Ramos (cell line): ENCODE results near the gene GPC6.

Experiments
- in situ Hi-C: fragments of 300-500 bp; cut with MboI; formaldehyde crosslinking; loops from one replicate; pipeline ENCODE4 v1.14.3; 2022; ENCODE audit warnings: low sequenced_read_pairs; ENCODE audit not compliant: unreplicated experiment

The GPC6 gene

GRCh38 chr13:93265800-93266199 lies 39.2 kb downstream of the GPC6 start:
- in situ Hi-C loops: no loop called here

GRCh38 chr13:93266681-93267080 lies 40.1 kb downstream of the GPC6 start:
- in situ Hi-C loops: no loop called here

GRCh38 chr13:93268327-93269028 lies 41.9 kb downstream of the GPC6 start:
- in situ Hi-C loops: no loop called here

- in situ Hi-C loops: no loop called here
Measured at GRCh38 chr13:93270769-93271742, 44.4 kb downstream of the GPC6 start.

- in situ Hi-C loops: no loop called here
Measured at GRCh38 chr13:93279982-93280381, 53.4 kb downstream of the GPC6 start.

- in situ Hi-C loops: no loop called here
Measured at GRCh38 chr13:93280688-93281087, 54.1 kb downstream of the GPC6 start.

GRCh38 chr13:93283255-93283654 lies 56.6 kb downstream of the GPC6 start:
- in situ Hi-C loops: no loop called here

- in situ Hi-C loops: no loop called here
Measured at GRCh38 chr13:93284064-93284463, 57.5 kb downstream of the GPC6 start.

- in situ Hi-C loops: no loop called here
Measured at GRCh38 chr13:93286047-93286446, 59.4 kb downstream of the GPC6 start.

GRCh38 chr13:93289053-93289452 lies 62.4 kb downstream of the GPC6 start:
- in situ Hi-C loops: no loop called here

- in situ Hi-C loops: no loop called here
Measured at GRCh38 chr13:93289842-93290241, 63.2 kb downstream of the GPC6 start.

GRCh38 chr13:93290503-93290902 lies 63.9 kb downstream of the GPC6 start:
- in situ Hi-C loops: no loop called here

GRCh38 chr13:93292366-93292765 lies 65.8 kb downstream of the GPC6 start:
- in situ Hi-C loops: no loop called here

GRCh38 chr13:93293710-93294109 lies 67.1 kb downstream of the GPC6 start:
- in situ Hi-C loops: no loop called here

GRCh38 chr13:93296584-93296983 lies 70.0 kb downstream of the GPC6 start:
- in situ Hi-C loops: no loop called here

GRCh38 chr13:93298713-93299112 lies 72.1 kb downstream of the GPC6 start:
- in situ Hi-C loops: no loop called here

GRCh38 chr13:93304134-93304533 lies 77.5 kb downstream of the GPC6 start:
- in situ Hi-C loops: no loop called here

GRCh38 chr13:93304868-93305613 lies 78.4 kb downstream of the GPC6 start:
- in situ Hi-C loops: no loop called here

- in situ Hi-C loops: no loop called here
Measured at GRCh38 chr13:93305886-93306285, 79.3 kb downstream of the GPC6 start.

- in situ Hi-C loops: no loop called here
Measured at GRCh38 chr13:93307136-93307535, 80.5 kb downstream of the GPC6 start.

- in situ Hi-C loops: no loop called here
Measured at GRCh38 chr13:93307651-93308050, 81.0 kb downstream of the GPC6 start.
